Fibroblast of the aortic adventitia (primary cell): Measurements from ENCODE around the gene ARMC5. TPM values are rescaled to one million over a fixed set of nuclear protein-coding genes. Genes with fewer than 3 reads are reported as not detected.
"Not testable (repeated sequence)": the region's sequence is repeated elsewhere in the genome, so short reads cannot be mapped to it uniquely, and the experiment has no call there.

Experiments used
- DNase-seq: peaks from one replicate; pipeline ENCODE4 v3.0.0-alpha.2; 2010; ENCODE audit warnings: low read depth
- H3K4me3 ChIP-seq: 2 replicates; pipeline ENCODE4 v1.5.1; 2011; ENCODE audit warnings: low read depth, mild to moderate bottlenecking, control low read depth, low read length, moderate library complexity
- total RNA-seq: library from RNA; depleted of rRNA; stranded (reverse); fragments of >200 nt; gene quantifications from 2 replicates; pipeline ENCODE4 v1.2.3, GENCODE V29; 2012; ENCODE audit warnings: low replicate concordance
- TF ChIP-seq, protein P1 (sequence below): IDR thresholded peaks from 2 replicates; pipeline ENCODE4 v1.5.1; 2011; ENCODE audit warnings: mild to moderate bottlenecking, low read length, control low read depth, inconsistent platforms; ENCODE audit not compliant: insufficient read depth

The ARMC5 gene
- total RNA-seq, 1 donor: 7.4 TPM

- DNase-seq: no peak
- TF ChIP-seq, protein P1, sequence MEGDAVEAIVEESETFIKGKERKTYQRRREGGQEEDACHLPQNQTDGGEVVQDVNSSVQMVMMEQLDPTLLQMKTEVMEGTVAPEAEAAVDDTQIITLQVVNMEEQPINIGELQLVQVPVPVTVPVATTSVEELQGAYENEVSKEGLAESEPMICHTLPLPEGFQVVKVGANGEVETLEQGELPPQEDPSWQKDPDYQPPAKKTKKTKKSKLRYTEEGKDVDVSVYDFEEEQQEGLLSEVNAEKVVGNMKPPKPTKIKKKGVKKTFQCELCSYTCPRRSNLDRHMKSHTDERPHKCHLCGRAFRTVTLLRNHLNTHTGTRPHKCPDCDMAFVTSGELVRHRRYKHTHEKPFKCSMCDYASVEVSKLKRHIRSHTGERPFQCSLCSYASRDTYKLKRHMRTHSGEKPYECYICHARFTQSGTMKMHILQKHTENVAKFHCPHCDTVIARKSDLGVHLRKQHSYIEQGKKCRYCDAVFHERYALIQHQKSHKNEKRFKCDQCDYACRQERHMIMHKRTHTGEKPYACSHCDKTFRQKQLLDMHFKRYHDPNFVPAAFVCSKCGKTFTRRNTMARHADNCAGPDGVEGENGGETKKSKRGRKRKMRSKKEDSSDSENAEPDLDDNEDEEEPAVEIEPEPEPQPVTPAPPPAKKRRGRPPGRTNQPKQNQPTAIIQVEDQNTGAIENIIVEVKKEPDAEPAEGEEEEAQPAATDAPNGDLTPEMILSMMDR: no peak
- H3K4me3 ChIP-seq: no peak overlapping the region
Measured at GRCh38 chr16:31430380-31431052, 28.8 kb upstream of the ARMC5 start.

DNA sequence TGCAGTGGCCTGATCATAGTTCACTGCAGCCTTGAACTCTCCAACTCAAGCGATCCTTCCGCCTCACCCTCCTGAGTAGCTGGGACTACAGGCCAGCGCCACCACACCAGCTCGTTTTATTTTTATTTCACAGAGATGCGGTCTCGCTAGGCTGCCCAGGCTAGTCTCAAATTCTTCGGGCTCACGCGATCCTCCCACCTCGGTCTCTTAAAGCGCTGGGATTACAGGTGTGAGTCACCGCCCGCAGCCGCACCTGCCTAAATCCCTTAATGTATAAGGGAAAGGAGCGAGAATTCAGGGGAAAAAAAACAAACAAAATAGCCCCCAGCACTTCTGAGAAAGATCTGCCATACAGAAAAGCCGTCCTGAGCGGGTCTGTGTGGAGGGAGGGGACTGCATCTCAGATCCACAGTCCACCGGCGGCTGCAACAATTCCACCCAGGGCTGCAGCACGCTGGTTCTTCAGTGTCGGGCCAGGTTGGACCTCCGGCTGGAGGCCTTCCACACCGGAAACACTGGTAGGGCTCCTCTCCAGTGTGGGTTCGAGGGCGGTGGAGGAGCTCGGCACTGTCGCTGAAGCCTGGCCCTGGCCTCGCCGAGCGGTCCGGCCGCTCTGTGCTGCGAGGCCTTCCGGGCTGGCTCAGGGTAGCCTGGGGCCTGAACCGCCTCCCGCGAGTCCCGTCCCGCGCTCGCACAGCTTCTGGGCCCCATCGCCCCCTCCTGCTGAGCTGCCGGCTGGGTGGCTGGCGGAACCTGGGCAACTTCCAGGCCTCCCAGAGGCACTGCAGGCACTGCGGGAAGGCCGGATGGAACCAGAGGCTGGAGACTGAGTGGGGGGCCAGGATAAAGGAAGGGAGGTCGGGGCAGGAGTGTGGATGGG is 23.7 kb upstream of the ARMC5 start:
- DNase-seq: no peak
- TF ChIP-seq, protein P1: no peak
- H3K4me3 ChIP-seq: no peak overlapping the region

- H3K4me3 ChIP-seq: no peak overlapping the region
- TF ChIP-seq, protein P1: no peak
- DNase-seq: no peak
Measured at GRCh38 chr16:31436221-31437045, 22.9 kb upstream of the ARMC5 start.

GRCh38 chr16:31438414-31438813 is 20.9 kb upstream of the ARMC5 start:
- DNase-seq: no peak
- H3K4me3 ChIP-seq: no peak overlapping the region
- TF ChIP-seq, protein P1: no peak

DNA sequence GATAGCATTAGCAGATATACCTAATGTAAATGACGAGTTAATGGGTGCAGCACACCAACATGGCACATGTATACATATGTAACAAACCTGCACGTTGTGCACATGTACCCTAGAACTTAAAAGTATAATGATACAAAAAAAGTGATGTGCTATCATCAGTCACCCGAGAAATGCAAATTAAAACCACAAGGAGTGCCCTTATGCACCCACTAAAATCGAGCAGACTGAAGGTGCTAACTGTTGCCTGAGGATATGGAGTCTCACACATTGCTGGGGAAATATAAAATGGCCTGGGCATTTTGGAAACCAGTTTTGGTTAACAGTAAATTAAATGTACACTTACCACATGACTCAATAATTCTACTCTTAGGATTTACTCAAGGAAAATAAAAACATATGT is 20.3 kb upstream of the ARMC5 start:
- DNase-seq, H3K4me3 ChIP-seq: not testable (repeated sequence)

DNA sequence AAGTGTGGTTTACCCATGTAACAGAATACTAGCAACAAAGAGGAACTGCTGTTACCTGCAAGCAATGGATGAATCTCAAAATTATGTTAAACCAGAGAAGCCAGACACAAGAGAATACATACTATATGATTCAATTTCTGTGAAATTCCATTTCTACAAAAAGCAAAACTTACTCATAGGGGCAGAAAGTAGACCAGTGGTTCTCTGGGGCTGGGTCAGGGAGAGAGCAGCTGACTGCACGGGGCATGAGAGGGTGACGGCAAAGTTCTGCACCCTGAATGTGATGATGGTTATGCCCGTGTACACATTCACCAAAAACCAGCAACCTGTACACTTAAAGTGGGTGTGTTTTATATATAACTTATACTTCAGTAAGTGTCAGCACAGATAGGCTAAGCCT is 19.8 kb upstream of the ARMC5 start:
- H3K4me3 ChIP-seq: no peak overlapping the region
- TF ChIP-seq, protein P1: no peak
- no peak for DNase-seq
